A673 (cell line): Measurements from ENCODE around the gene COBL. TPM values are rescaled to one million over a fixed set of nuclear protein-coding genes. Genes with fewer than 3 reads are reported as not detected.

Source experiments
- BruUV-seq: library from RNA; stranded (reverse); fragments of 400-500 nt; replicated peaks from 2 replicates; lab custom pipeline; 2021; lab: Mats Ljungman, UMichigan
- CTCF ChIA-PET: fragments of 300-600 bp; sonication (Branson Sonifier 250); formaldehyde crosslinking; loops from one replicate; lab custom pipeline; 2022; ENCODE audit warnings: antibody characterized with exemption; lab: Charles Lee
- POLR2A ChIA-PET: fragments of 300-600 bp; sonication (Branson Sonifier 250); formaldehyde crosslinking; loops from one replicate; lab custom pipeline; 2022; ENCODE audit warnings: antibody characterized with exemption; ENCODE audit not compliant: low non-redundant PET; lab: Charles Lee
- DNase-seq: peaks from one replicate; pipeline ENCODE4 v3.0.0-alpha.2; 2015; ENCODE audit warnings: low spot score
- H3K27ac ChIP-seq: fragments of 200-600 bp; sonication (generic); 2 replicates; pipeline ENCODE4 v1.5.1; 2016; ENCODE audit warnings: mixed run types, low read depth, mild to moderate bottlenecking, mixed read lengths, antibody characterized with exemption, low read length; ENCODE audit not compliant: poor library complexity, severe bottlenecking
- H3K27me3 ChIP-seq: fragments of 200-600 bp; sonication (generic); replicated peaks from 2 replicates; pipeline ENCODE4 v1.6.1; 2017; ENCODE audit warnings: mixed run types, low read depth, mild to moderate bottlenecking, mixed read lengths, antibody characterized with exemption, low read length; ENCODE audit not compliant: insufficient read depth, poor library complexity
- H3K36me3 ChIP-seq: fragments of 200-600 bp; sonication (generic); 2 replicates; pipeline ENCODE4 v1.6.1; 2016; ENCODE audit warnings: mixed run types, mild to moderate bottlenecking, mixed read lengths, antibody characterized with exemption, low read length; ENCODE audit not compliant: insufficient read depth, poor library complexity, severe bottlenecking
- H3K4me1 ChIP-seq: fragments of 200-600 bp; sonication (generic); 2 replicates; pipeline ENCODE4 v1.6.1; 2017; ENCODE audit warnings: mixed run types, mild to moderate bottlenecking, mixed read lengths, antibody characterized with exemption, low read length; ENCODE audit not compliant: insufficient read depth, poor library complexity, severe bottlenecking
- H3K4me3 ChIP-seq: fragments of 200-600 bp; sonication (generic); 2 replicates; pipeline ENCODE4 v1.5.1; 2016; ENCODE audit warnings: low read depth, mixed run types, mild to moderate bottlenecking, mixed read lengths, low read length; ENCODE audit not compliant: poor library complexity, severe bottlenecking
- H3K9me3 ChIP-seq: fragments of 200-600 bp; sonication (generic); 2 replicates; pipeline ENCODE4 v1.6.1; 2016; ENCODE audit warnings: mixed run types, low read depth, mild to moderate bottlenecking, mixed read lengths, antibody characterized with exemption, low read length; ENCODE audit not compliant: poor library complexity, severe bottlenecking
- CTCF ChIP-seq: fragments of 300-800, 200-600 bp; sonication (generic); conservative IDR thresholded peaks from 2 replicates; pipeline ENCODE4 v1.5.1; 2017; ENCODE audit warnings: low read depth, mild to moderate bottlenecking, antibody characterized with exemption, low read length, moderate library complexity, mixed read lengths
- EZH2 ChIP-seq: fragments of 200-600 bp; sonication (generic); IDR thresholded peaks from 2 replicates; pipeline ENCODE4 v1.6.1; 2017; ENCODE audit warnings: borderline replicate concordance, low read depth, mild to moderate bottlenecking, mixed read lengths, antibody characterized with exemption, low read length; ENCODE audit not compliant: poor library complexity, severe bottlenecking
- intact Hi-C: fragments of 100-400 bp; cut with micrococcal nuclease; formaldehyde crosslinking; loops from one replicate; pipeline ENCODE4 v1.10.0; 2022; ENCODE audit not compliant: unreplicated experiment
- total RNA-seq: library from RNA; stranded (reverse); gene quantifications from 2 replicates; pipeline ENCODE4 v1.2.3, GENCODE V29; 2021

Gene COBL
- total RNA-seq, 1 experiment from 2014 or later: not detected

- DNase-seq: no peak
- Histone ChIP-seq H3K36me3 (no peaks in the 10 kb centered on the region), H3K4me3 (no peak overlapping the region), H3K4me1 (no peaks in the 10 kb centered on the region), H3K27ac (no peak overlapping the region), H3K9me3 (peaks cover 4% of the 10 kb centered on the region), H3K27me3 (no peaks in the 10 kb centered on the region)
- no TSS peak for BruUV-seq
- intact Hi-C loops: no loop called here
- CTCF ChIA-PET: no interaction called here
- POLR2A ChIA-PET: no interaction called here
- TF ChIP-seq CTCF: no peak
- no peak for TF ChIP-seq EZH2
Measured at GRCh38 chr7:51081270-51081890, 235.2 kb downstream of the COBL start.

GRCh38 chr7:51080622-51081269 lies 235.9 kb downstream of the COBL start:
- TF ChIP-seq CTCF: no peak
- no peaks in the 10 kb centered on the region for H3K27me3 ChIP-seq
- CTCF ChIA-PET: no interaction called here
- DNase-seq: no peak
- no peaks in the 10 kb centered on the region for H3K36me3 ChIP-seq
- no TSS peak for BruUV-seq
- H3K9me3 ChIP-seq: peaks cover 4% of the 10 kb centered on the region
- POLR2A ChIA-PET: no interaction called here
- intact Hi-C loops: no loop called here
- H3K27ac ChIP-seq: no peak overlapping the region
- H3K4me1 ChIP-seq: no peaks in the 10 kb centered on the region
- H3K4me3 ChIP-seq: no peak overlapping the region

- TF ChIP-seq CTCF (no peak), EZH2 (no peak)
- POLR2A ChIA-PET: no interaction called here
- H3K4me3 ChIP-seq: no peak overlapping the region
- H3K27me3 ChIP-seq: no peaks in the 10 kb centered on the region
- H3K9me3 ChIP-seq: peaks cover 4% of the 10 kb centered on the region
- CTCF ChIA-PET: no interaction called here
- no peak overlapping the region for H3K27ac ChIP-seq
- no peaks in the 10 kb centered on the region for H3K36me3 ChIP-seq
- H3K4me1 ChIP-seq: no peaks in the 10 kb centered on the region
- DNase-seq: no peak
- intact Hi-C loops: no loop called here
- BruUV-seq: no TSS peak
Measured at GRCh38 chr7:51080216-51080615, 236.4 kb downstream of the COBL start.
